Measurements from ENCODE around the gene RAB1B.

DNA sequence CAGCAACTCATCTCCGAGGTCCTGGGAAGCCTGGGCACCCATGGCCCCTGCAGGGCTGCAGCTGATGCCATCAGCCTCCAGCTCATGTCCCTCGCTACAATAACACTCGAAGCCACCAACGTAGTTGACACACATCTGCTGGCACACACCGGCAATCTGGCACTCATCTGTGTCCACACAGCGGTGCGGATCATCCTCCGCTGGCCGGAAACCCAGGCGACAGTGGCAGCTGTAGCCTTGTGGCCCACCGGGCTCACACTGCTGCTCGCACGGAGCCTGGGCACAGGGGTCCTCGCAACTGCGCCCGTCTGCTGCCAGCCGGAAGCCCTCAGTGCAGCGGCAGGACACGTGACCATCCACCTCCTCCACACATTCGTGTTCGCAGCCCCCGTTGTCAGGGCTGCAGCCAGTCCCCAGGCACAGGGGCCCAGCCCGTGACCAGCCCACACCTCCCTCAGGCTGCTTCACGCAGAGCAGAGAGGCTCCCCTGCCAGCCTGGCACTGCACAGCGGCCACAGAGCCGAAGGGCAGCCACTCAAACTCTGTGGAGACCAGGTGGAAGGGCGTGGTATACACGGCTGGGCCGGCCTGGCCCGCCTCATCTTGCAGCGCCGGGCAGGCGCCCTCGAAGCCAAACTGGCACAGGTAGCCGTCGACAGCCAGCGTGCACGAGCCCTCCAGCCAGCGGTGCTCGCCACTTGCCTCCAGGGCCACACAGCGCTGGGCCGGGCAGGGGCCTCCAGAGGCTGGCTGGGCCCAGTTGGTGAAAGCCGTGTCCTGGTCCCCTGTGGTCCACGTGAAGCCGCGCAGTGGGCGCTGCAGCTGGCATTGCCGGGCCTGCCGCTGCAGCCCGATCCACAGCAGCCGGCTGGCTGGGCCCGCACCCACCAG, 47.7 kb downstream of the RAB1B start:
- TF ChIP-seq, protein P1, sequence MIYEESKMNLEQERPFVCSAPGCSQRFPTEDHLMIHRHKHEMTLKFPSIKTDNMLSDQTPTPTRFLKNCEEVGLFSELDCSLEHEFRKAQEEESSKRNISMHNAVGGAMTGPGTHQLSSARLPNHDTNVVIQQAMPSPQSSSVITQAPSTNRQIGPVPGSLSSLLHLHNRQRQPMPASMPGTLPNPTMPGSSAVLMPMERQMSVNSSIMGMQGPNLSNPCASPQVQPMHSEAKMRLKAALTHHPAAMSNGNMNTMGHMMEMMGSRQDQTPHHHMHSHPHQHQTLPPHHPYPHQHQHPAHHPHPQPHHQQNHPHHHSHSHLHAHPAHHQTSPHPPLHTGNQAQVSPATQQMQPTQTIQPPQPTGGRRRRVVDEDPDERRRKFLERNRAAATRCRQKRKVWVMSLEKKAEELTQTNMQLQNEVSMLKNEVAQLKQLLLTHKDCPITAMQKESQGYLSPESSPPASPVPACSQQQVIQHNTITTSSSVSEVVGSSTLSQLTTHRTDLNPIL (CRISPR knock-in tag; IDR thresholded peaks at IDR 0.05; ENCODE audit: low read depth): no peak
- TF ChIP-seq ISL1 (CRISPR knock-in tag; IDR thresholded peaks at IDR 0.05) (no peak), ZNF70 (CRISPR knock-in tag; IDR thresholded peaks at IDR 0.05) (no peak), RARB (CRISPR knock-in tag; IDR thresholded peaks at IDR 0.05) (no peak)

Measured in SK-N-SH treated with all-trans-retinoic acid at 6 μM for 48 hours (cell line).